ENCODE measurements around the gene POLRMT. TPM values are rescaled to one million over a fixed set of nuclear protein-coding genes. Genes with fewer than 3 reads are reported as not detected.

Gene POLRMT
- polyA plus RNA-seq, 1 donor, result 62.1 TPM

DNA sequence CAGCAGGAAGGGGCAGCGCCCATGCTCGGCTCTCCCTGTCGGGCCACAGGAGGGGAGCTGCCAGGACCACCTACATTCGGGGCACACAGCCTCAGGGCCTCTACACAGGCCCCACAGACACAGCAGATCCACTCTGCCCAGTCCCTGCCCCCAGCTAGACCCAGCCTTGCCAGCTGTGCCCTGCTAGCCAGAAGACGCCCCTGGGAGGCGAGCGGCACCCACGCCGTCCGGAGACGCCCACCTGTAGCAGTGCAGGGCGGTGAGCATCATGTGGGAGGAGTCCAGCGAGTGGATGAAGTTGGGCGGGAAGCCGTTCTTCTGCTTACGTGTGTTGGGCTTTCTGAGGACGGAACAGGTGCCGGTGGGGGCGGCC lies 15.1 kb downstream of the POLRMT start:
- peaks cover 4% of the 10 kb centered on the region for H3K27me3 ChIP-seq (ENCODE audit: control insufficient read depth, insufficient read depth, low read length)
- DNase-seq, result no peak
- H3K36me3 ChIP-seq (ENCODE audit: control insufficient read depth, insufficient read depth, low read length), result peaks cover 37% of the 10 kb centered on the region
- H3K27ac ChIP-seq (ENCODE audit: low read length), result no peak overlapping the region
- H3K9me3 ChIP-seq (ENCODE audit: control insufficient read depth, low read depth, low read length), result peaks cover 4% of the 10 kb centered on the region
- peaks cover 4% of the 10 kb centered on the region for H3K4me1 ChIP-seq (ENCODE audit: control insufficient read depth, insufficient read depth, low read length)
- no CpG with 5 or more reads among the region's 19 CpGs for WGBS (ENCODE audit: insufficient coverage, low lambda C conversion rate)
- H3K4me3 ChIP-seq (ENCODE audit: low read length), result no peak overlapping the region

- no peak for DNase-seq
- Histone ChIP-seq H3K27me3 (ENCODE audit: control insufficient read depth, insufficient read depth, low read length) (peaks cover 4% of the 10 kb centered on the region), H3K4me3 (ENCODE audit: low read length) (no peak overlapping the region), H3K4me1 (ENCODE audit: control insufficient read depth, insufficient read depth, low read length) (peaks cover 4% of the 10 kb centered on the region), H3K36me3 (ENCODE audit: control insufficient read depth, insufficient read depth, low read length) (peaks cover 34% of the 10 kb centered on the region), H3K27ac (ENCODE audit: low read length) (no peak overlapping the region), H3K9me3 (ENCODE audit: control insufficient read depth, low read depth, low read length) (peaks cover 4% of the 10 kb centered on the region)
- WGBS (ENCODE audit: insufficient coverage, low lambda C conversion rate), result no CpG with 5 or more reads among the region's 29 CpGs
These were observed 15.6 kb downstream of the POLRMT start for GRCh38 chr19:617551-618246.

- no peak overlapping the region for H3K4me3 ChIP-seq (ENCODE audit: low read length)
- peaks cover 4% of the 10 kb centered on the region for H3K27me3 ChIP-seq (ENCODE audit: control insufficient read depth, insufficient read depth, low read length)
- WGBS (ENCODE audit: insufficient coverage, low lambda C conversion rate), result no CpG with 5 or more reads among the region's 58 CpGs
- H3K27ac ChIP-seq (ENCODE audit: low read length), result no peak overlapping the region
- H3K36me3 ChIP-seq (ENCODE audit: control insufficient read depth, insufficient read depth, low read length), result peaks cover 33% of the 10 kb centered on the region
- DNase-seq, result no peak
- H3K4me1 ChIP-seq (ENCODE audit: control insufficient read depth, insufficient read depth, low read length), result peaks cover 4% of the 10 kb centered on the region
- peaks cover 4% of the 10 kb centered on the region for H3K9me3 ChIP-seq (ENCODE audit: control insufficient read depth, low read depth, low read length)
These were observed 16.4 kb downstream of the POLRMT start for GRCh38 chr19:616747-617526.

GRCh38 chr19:616062-616700 lies 17.2 kb downstream of the POLRMT start:
- DNase-seq, result no peak
- no peaks in the 10 kb centered on the region for H3K9me3 ChIP-seq (ENCODE audit: control insufficient read depth, low read depth, low read length)
- H3K36me3 ChIP-seq (ENCODE audit: control insufficient read depth, insufficient read depth, low read length), result peaks cover 28% of the 10 kb centered on the region
- no peak overlapping the region for H3K27ac ChIP-seq (ENCODE audit: low read length)
- peaks cover 4% of the 10 kb centered on the region for H3K4me1 ChIP-seq (ENCODE audit: control insufficient read depth, insufficient read depth, low read length)
- peaks cover 4% of the 10 kb centered on the region for H3K27me3 ChIP-seq (ENCODE audit: control insufficient read depth, insufficient read depth, low read length)
- no peak overlapping the region for H3K4me3 ChIP-seq (ENCODE audit: low read length)
- no CpG with 5 or more reads among the region's 97 CpGs for WGBS (ENCODE audit: insufficient coverage, low lambda C conversion rate)

GRCh38 chr19:615619-616018 lies 17.7 kb downstream of the POLRMT start:
- no peaks in the 10 kb centered on the region for H3K9me3 ChIP-seq (ENCODE audit: control insufficient read depth, low read depth, low read length)
- peaks cover 4% of the 10 kb centered on the region for H3K27me3 ChIP-seq (ENCODE audit: control insufficient read depth, insufficient read depth, low read length)
- no peak overlapping the region for H3K27ac ChIP-seq (ENCODE audit: low read length)
- WGBS (ENCODE audit: insufficient coverage, low lambda C conversion rate), result no CpG with 5 or more reads among the region's 33 CpGs
- no peak overlapping the region for H3K4me3 ChIP-seq (ENCODE audit: low read length)
- peak in 1 of 2 donors; percentile 57 for DNase-seq
- H3K36me3 ChIP-seq (ENCODE audit: control insufficient read depth, insufficient read depth, low read length), result peaks cover 28% of the 10 kb centered on the region
- peaks cover 4% of the 10 kb centered on the region for H3K4me1 ChIP-seq (ENCODE audit: control insufficient read depth, insufficient read depth, low read length)

DNA sequence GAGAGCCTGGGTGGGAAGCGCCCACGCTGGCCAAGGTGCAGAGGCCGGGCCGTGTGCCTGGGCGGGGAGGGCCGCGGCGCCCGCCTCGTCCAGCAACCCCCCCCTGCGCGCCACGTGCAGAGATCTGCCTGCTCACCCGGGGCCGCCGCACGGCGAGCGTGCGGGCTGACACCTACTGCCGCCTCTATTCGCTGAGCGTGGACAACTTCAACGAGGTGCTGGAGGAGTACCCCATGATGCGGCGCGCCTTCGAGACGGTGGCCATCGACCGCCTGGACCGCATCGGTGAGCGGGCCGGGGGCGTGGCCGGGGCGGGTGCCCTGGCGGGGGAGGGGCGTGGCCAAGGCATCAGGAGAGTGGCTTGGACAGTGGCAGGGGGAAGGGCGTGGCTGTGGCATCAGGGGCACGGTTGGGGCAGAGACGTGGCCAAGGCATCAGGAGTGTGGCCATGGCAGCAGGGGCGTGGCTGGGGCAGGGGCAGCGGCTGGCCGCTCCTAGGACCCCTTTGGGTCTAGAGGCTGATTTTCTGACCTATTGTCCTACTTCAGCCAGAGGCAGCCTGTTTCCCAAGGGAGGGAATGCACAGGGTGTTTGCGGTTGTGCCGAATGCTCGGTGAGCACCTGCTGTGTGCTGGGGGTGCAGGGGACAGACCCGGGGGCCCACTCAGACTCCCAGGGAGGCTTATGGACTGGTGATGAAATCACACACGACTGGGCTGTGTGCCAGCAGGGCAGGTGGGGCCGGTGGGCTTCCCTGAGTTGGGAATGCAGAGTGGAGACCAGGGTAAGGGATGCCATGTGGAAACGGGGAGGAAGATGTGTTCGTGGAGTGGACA lies 19.4 kb downstream of the POLRMT start:
- no peak overlapping the region for H3K4me3 ChIP-seq (ENCODE audit: low read length)
- peaks cover 4% of the 10 kb centered on the region for H3K27me3 ChIP-seq (ENCODE audit: control insufficient read depth, insufficient read depth, low read length)

DNA sequence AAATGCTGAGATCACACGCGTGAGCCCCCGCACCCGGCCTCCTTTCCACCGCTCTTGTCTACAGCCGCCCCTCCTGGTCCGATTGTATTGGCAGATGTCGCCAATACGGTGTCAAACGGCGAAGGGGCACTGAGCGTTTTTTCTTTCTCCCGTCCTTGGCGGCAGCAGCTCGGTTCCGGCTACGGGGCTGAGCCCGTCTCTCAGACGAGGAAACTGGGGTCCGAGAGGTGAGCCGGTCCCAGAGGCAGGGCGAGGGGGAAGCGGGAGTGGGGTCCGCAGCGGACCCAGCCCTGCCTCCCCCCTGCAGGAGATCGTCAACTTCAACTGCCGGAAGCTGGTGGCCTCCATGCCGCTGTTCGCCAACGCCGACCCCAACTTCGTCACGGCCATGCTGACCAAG lies 20.4 kb downstream of the POLRMT start:
- H3K9me3 ChIP-seq (ENCODE audit: control insufficient read depth, low read depth, low read length), result peaks cover 3% of the 10 kb centered on the region
- H3K36me3 ChIP-seq (ENCODE audit: control insufficient read depth, insufficient read depth, low read length), result peaks cover 4% of the 10 kb centered on the region
- H3K4me1 ChIP-seq (ENCODE audit: control insufficient read depth, insufficient read depth, low read length), result peaks cover 4% of the 10 kb centered on the region
- H3K4me3 ChIP-seq (ENCODE audit: low read length), result no peak overlapping the region
- peaks cover 4% of the 10 kb centered on the region for H3K27me3 ChIP-seq (ENCODE audit: control insufficient read depth, insufficient read depth, low read length)
- no peak for DNase-seq
- no CpG with 5 or more reads among the region's 33 CpGs for WGBS (ENCODE audit: insufficient coverage, low lambda C conversion rate)
- no peak overlapping the region for H3K27ac ChIP-seq (ENCODE audit: low read length)

More for the DNA sequence above, 19.4 kb downstream of the POLRMT start:
- peaks cover 4% of the 10 kb centered on the region for H3K4me1 ChIP-seq (ENCODE audit: control insufficient read depth, insufficient read depth, low read length)
- H3K9me3 ChIP-seq (ENCODE audit: control insufficient read depth, low read depth, low read length), result no peaks in the 10 kb centered on the region
- H3K27ac ChIP-seq (ENCODE audit: low read length), result no peak overlapping the region
- WGBS (ENCODE audit: insufficient coverage, low lambda C conversion rate), result no CpG with 5 or more reads among the region's 54 CpGs
- DNase-seq, result no peak
- peaks cover 14% of the 10 kb centered on the region for H3K36me3 ChIP-seq (ENCODE audit: control insufficient read depth, insufficient read depth, low read length)

DNA sequence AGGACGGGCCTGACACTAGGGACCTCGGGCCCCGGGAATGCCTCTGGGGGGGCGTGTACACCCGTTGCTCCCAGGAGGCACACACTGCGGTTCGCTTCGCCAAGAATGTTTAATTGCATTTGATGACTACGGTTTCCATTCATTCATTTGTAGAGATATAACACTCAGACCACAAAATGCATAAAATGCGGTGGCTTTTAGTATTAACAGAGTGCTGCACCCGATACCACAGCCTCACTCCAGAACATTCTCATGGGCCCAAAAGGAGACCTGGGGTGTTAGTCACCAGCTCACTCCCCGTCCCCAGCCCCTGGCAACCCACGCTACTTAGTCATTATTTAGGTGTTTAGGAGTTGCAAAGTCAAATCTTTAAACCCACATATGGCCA lies 21.9 kb downstream of the POLRMT start:
- H3K4me3 ChIP-seq (ENCODE audit: low read length), result no peak overlapping the region
- DNase-seq, result no peak
- H3K36me3 ChIP-seq (ENCODE audit: control insufficient read depth, insufficient read depth, low read length), result no peaks in the 10 kb centered on the region
- H3K4me1 ChIP-seq (ENCODE audit: control insufficient read depth, insufficient read depth, low read length), result peaks cover 4% of the 10 kb centered on the region
- no peak overlapping the region for H3K27ac ChIP-seq (ENCODE audit: low read length)
- peaks cover 3% of the 10 kb centered on the region for H3K9me3 ChIP-seq (ENCODE audit: control insufficient read depth, low read depth, low read length)
- H3K27me3 ChIP-seq (ENCODE audit: control insufficient read depth, insufficient read depth, low read length), result peaks cover 4% of the 10 kb centered on the region
- WGBS (ENCODE audit: insufficient coverage, low lambda C conversion rate), result no CpG with 5 or more reads among the region's 13 CpGs

- WGBS (ENCODE audit: insufficient coverage, low lambda C conversion rate), result no CpG with 5 or more reads among the region's 36 CpGs
- Histone ChIP-seq H3K36me3 (ENCODE audit: control insufficient read depth, insufficient read depth, low read length) (no peaks in the 10 kb centered on the region), H3K9me3 (ENCODE audit: control insufficient read depth, low read depth, low read length) (peaks cover 3% of the 10 kb centered on the region), H3K4me3 (ENCODE audit: low read length) (no peak overlapping the region), H3K27me3 (ENCODE audit: control insufficient read depth, insufficient read depth, low read length) (peaks cover 4% of the 10 kb centered on the region), H3K4me1 (ENCODE audit: control insufficient read depth, insufficient read depth, low read length) (peaks cover 4% of the 10 kb centered on the region), H3K27ac (ENCODE audit: low read length) (no peak overlapping the region)
- DNase-seq, result peak in 1 of 2 donors; percentile 30
These were observed 22.4 kb downstream of the POLRMT start for GRCh38 chr19:610801-611480.

Measured in large intestine (tissue), 3 donors.